ENCODE results near the gene RBMXL3. TPM values are rescaled to one million over a fixed set of nuclear protein-coding genes. Genes with fewer than 3 reads are reported as not detected.
"Not testable (repeated sequence)": the region's sequence is repeated elsewhere in the genome, so short reads cannot be mapped to it uniquely, and the experiment has no call there.

The RBMXL3 gene
- total and polyA plus RNA-seq, 7 donors = not detected

DNA sequence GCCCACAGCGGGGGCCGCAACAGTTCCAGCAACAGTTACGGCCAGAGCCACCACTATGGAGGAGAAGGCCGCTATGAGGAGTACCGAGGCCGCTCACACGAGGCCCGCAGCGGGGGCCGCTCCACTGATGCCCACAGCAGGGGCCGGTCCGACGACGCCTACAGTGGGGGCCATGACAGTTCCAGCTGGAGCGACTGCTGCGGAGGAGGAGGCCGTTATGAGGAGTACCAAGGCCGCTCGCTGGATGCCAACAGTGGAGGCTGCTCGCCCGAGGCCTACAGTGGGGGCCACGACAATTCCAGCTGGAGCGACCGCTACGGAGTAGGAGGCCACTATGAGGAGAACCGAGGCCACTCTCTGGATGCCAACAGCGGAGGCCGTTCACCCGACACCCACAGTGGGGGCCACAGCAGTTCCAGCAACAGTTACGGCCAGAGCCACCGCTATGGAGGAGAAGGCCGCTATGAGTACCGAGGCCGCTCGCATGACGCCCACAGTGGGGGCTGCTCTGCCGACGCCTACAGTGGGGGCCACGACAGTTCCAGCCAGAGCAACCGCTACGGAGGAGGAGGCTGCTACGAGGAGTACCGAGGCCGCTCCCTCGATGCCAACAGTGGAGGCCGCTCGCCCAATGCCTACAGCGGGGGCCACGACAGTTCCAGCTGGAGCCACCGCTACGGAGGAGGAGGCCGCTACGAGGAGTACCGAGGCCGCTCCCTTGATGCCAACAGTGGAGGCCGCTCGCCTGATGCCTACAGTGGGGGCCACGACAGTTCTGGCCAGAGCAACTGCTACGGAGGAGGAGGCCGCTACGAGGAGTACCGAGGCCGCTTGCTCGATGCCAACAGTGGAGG lies 1.7 kb downstream of the RBMXL3 start:
- 95 to 96% methylated on average over 64 of the region's 64 CpGs for WGBS, 2 donors
- Histone ChIP-seq H3K27me3 (no peaks in the 10 kb centered on the region), H3K9me3 (no peaks in the 10 kb centered on the region), H3K27ac (no peak overlapping the region), H3K36me3 (no peaks in the 10 kb centered on the region), H3K4me1 (peaks cover 0 to 17% (median 5%) of the 10 kb centered on the region in 4 donors), H3K4me3 (no peak overlapping the region)
- TF ChIP-seq POLR2AphosphoS5 (IDR thresholded peaks at IDR 0.05) (no peak), POLR2A (IDR thresholded peaks at IDR 0.05) (no peak), EP300 (IDR thresholded peaks at IDR 0.05) (no peak)
- TF ChIP-seq, protein P1, sequence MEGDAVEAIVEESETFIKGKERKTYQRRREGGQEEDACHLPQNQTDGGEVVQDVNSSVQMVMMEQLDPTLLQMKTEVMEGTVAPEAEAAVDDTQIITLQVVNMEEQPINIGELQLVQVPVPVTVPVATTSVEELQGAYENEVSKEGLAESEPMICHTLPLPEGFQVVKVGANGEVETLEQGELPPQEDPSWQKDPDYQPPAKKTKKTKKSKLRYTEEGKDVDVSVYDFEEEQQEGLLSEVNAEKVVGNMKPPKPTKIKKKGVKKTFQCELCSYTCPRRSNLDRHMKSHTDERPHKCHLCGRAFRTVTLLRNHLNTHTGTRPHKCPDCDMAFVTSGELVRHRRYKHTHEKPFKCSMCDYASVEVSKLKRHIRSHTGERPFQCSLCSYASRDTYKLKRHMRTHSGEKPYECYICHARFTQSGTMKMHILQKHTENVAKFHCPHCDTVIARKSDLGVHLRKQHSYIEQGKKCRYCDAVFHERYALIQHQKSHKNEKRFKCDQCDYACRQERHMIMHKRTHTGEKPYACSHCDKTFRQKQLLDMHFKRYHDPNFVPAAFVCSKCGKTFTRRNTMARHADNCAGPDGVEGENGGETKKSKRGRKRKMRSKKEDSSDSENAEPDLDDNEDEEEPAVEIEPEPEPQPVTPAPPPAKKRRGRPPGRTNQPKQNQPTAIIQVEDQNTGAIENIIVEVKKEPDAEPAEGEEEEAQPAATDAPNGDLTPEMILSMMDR (IDR thresholded peaks at IDR 0.05) = no peak
- DNase-seq = no peak
- intact Hi-C loops (cut with DNase I) = no loop called here

DNA sequence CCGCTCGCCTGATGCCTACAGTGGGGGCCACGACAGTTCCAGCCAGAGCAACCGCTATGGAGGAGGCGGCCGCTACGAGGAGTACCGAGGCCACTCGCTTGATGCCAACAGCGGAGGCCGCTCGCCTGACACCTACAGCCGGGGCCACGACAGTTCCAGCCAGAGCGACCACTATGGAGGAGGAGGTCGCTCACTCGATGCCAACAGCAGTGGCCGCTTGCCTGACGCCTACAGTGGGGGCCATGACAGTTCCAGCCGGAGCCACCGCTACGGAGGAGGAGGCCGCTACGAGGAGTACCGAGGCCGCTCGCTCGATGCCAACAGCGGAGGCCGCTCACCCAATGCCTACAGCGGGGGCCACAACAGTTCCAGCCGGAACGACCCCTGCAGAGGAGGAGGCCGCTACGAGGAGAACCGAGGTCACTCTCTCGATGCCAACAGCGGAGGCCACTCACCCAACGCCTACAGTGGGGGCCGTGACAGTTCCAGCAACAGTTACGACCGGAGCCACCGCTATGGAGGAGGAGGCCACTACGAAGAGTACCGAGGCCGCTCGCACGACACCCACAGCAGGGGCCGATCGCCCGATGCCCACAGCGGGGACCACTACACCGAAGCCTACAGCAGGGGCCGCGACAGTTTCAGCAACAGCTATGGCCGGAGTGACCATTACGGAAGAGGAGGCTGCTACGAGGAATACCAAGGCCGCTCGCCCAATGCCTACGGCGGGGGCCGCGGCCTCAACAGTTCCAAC lies 2.5 kb downstream of the RBMXL3 start:
- TF ChIP-seq, protein P1 (IDR thresholded peaks at IDR 0.05) = no peak
- TF ChIP-seq EP300 (IDR thresholded peaks at IDR 0.05) (no peak), POLR2A (IDR thresholded peaks at IDR 0.05) (no peak), POLR2AphosphoS5 (IDR thresholded peaks at IDR 0.05) (no peak)
- Histone ChIP-seq H3K36me3 (no peaks in the 10 kb centered on the region), H3K27me3 (no peaks in the 10 kb centered on the region), H3K4me1 (peaks cover 0 to 18% (median 9%) of the 10 kb centered on the region in 4 donors), H3K27ac (no peak overlapping the region), H3K4me3 (no peak overlapping the region), H3K9me3 (no peaks in the 10 kb centered on the region)
- 96% methylated on average over 64 of the region's 64 CpGs for WGBS, 2 donors
- intact Hi-C loops (cut with DNase I) = no loop called here
- no peak for DNase-seq

DNA sequence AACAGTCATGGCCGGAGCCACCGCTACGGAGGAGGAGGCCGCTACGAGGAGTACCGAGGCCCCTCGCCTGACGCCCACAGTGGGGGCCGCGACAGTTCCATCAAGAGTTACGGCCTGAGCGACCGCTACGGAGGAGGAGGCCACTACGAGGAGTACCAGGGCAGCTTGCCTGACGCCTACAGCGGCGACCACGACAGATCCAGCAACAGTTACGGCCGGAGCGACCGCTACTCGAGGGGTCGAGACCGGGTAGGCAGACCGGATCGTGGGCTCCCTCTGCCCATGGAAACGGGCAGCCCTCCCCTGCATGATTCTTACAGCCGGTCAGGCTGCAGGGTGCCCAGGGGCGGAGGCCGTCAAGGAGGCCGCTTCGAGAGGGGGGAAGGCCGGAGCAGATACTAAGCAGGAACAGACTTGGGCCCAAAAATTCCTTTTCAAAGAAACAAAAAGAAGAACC lies 3.1 kb downstream of the RBMXL3 start:
- no peaks in the 10 kb centered on the region for H3K27me3 ChIP-seq
- TF ChIP-seq, protein P1 (IDR thresholded peaks at IDR 0.05) = no peak
- TF ChIP-seq POLR2A (IDR thresholded peaks at IDR 0.05) (no peak), POLR2AphosphoS5 (IDR thresholded peaks at IDR 0.05) (no peak), EP300 (IDR thresholded peaks at IDR 0.05) (no peak)
- peaks cover 0 to 18% (median 9%) of the 10 kb centered on the region in 4 donors for H3K4me1 ChIP-seq
- intact Hi-C loops (cut with DNase I) = no loop called here
- H3K27ac ChIP-seq = no peak overlapping the region
- H3K9me3 ChIP-seq = no peaks in the 10 kb centered on the region
- WGBS, 2 donors = 94 to 95% methylated on average over 35 of the region's 35 CpGs
- H3K4me3 ChIP-seq = no peak overlapping the region
- no peaks in the 10 kb centered on the region for H3K36me3 ChIP-seq
- DNase-seq = no peak

DNA sequence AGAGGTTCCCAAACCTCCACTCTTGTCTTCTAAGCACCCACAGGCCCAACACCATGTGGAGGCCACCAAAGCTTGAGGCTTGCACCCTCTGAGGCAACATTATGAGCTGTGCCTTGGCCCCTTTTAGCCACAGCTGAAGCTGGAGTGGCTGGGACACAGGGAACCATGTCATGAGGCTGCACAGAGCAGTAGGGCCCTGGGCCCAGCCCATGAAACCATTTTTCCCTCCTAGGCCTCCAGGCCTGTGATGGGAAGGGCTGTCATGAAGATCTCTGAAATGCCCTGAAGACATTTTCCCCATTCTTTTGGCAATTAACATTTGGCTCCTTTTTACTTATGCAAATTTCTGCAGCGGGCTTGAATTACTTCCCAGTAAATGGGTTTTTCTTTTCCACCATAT lies 14.8 kb downstream of the RBMXL3 start:
- intact Hi-C loops (cut with DNase I) = no loop called here
- 68 to 90% methylated on average over 1 of the region's 1 CpG for WGBS, 2 donors
- no peaks in the 10 kb centered on the region for H3K27me3 ChIP-seq
- no peak for DNase-seq
- no peaks in the 10 kb centered on the region for H3K36me3 ChIP-seq
- H3K4me3 ChIP-seq = no peak overlapping the region
- no peaks in the 10 kb centered on the region for H3K9me3 ChIP-seq
- peaks cover 0 to 9% (median 0%) of the 10 kb centered on the region in 4 donors for H3K4me1 ChIP-seq
- no peak for TF ChIP-seq POLR2AphosphoS5 (IDR thresholded peaks at IDR 0.05)
- TF ChIP-seq, protein P1 (IDR thresholded peaks at IDR 0.05) = no peak
- no peak for TF ChIP-seq EP300 (IDR thresholded peaks at IDR 0.05)
- no peak for TF ChIP-seq POLR2A (IDR thresholded peaks at IDR 0.05)
- no peak overlapping the region for H3K27ac ChIP-seq

DNA sequence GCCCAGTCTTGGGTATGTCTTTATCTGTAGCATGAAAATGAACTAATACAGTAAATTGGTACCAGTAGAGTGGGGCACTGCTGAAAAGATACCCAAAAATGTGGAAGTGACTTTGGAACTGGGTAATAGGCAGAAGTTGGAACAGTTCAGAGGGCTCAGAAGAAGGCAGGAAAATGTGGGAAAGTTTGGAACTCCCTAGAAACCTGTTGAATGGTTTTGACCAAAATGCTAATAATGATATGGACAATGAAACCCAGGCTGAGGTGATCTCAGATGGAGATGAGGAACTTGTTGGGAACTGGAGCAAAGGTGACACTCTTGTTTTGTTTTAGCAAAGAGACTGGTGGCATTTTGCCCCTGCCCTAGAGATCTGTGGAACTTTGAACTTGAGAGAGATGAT lies 20.3 kb downstream of the RBMXL3 start:
- H3K27ac ChIP-seq; DNase-seq; intact Hi-C loops (cut with DNase I); H3K36me3 ChIP-seq; H3K4me3 ChIP-seq; H3K27me3 ChIP-seq; H3K9me3 ChIP-seq: not testable (repeated sequence)
- peaks cover 0 to 15% (median 0%) of the 10 kb centered on the region in 4 donors for H3K4me1 ChIP-seq

Measured in sigmoid colon (tissue), 7 donors.